Fibroblast of skin of back (primary cell): ENCODE data around the gene BCKDK.
A peak's percentile ranks its signal among the peaks of the same experiment; 100 is the strongest.
"Not testable (repeated sequence)": the region's sequence is repeated elsewhere in the genome, so short reads cannot be mapped to it uniquely, and the experiment has no call there.

Experiments used
- DNase-seq: peaks from one replicate; pipeline ENCODE4 v3.0.0-alpha.2; 2013

The BCKDK gene

DNA sequence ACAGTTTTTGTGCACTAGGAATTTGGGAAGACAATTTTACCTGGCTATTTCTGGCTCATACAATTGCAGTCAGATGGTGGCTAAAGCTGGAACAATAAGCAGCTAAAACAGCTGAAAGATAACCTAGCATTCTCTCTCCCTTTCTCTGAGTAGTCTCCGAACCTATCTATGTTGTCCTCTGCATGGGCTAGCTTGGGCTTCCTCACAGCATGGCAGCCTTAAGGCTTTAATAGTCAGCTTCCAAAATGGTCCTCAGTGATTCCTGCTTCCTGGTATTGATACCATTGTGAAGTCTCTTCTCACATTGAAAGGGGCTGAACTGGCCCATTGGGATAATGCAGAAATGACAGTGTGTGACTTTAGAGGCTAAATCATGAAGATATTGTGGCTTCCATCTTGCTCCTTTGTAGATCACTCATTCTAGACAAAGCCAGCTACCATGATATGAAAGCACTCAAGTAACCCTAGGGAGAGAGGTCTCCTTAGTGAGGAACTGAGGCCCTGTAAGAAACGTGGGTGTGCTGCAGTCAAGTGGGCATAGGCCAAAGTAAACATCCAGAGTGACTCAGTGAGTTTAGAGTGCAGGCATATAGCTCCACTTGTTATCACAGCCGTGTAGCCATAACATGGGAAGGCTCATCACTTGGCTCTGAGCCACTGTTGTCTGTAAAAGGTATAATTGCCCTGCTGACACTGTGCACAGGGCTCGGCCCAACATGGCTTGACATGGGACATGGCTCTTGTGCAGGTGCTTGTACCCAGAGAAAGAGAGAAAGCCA lies 8.1 kb upstream of the BCKDK start:
- peak; percentile 78 for DNase-seq

DNA sequence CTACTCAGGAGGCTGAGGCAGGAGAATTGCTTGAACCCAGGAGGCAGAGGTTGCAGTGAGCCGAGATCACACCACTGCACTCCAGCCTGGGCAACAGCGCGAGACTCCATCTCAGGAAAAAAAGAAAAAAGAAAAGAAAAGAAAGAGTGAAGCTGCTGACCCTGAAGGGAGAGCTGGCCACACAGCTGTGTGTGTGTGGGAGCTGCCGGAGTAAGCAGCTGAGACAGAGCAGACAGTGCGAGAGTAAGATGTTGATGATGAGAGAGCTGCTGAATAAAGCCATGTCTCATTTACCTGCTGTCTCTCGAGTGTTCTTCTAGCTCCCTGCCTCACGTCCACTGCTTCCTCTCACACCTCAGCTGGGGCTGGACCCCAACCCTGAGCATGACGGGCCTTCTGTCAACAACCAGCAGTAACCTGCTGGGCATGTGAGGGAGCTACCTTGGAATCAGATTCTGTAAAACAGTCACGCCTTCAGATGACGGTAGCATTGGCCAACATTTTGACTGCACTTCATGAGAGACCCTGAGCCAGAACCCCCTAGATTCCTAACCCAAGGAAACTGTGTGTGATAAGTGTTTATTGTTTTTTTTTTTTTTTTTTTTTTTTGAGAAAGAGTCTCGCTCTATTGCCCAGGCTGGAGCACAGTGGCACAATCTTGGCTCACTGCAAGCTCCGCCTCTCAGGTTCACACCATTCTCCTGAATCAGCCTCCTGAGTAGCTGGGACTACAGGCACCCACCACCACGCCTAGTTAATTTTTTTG lies 7.1 kb upstream of the BCKDK start:
- DNase-seq = not testable (repeated sequence)

DNA sequence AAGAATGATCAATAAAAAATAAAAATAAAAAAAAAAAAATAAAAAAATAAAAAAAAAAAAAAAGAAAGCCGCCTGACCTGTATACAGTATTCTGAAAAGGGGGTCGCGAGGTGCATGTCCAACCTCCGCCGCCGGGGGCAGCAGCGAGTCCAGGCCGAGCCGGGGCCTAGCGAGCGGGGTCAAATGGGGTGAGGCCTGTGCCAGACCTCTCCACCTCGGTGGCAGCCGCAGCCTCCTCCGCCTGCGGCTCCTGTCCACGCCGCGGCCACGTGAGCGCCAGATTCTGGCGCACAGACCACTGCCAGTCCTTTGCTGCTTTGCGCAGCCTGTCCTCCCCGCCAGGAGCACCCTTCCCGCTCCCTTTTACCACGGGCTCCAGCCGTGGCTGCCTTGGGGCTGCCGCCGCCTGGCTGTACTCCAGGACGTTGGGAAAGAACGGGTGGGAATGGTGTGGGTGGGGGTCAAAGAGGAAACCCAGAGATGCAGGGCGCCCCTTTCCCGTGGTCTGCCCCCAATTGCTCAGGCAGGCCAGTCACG lies 2.4 kb upstream of the BCKDK start:
- peak; percentile 62 for DNase-seq

DNA sequence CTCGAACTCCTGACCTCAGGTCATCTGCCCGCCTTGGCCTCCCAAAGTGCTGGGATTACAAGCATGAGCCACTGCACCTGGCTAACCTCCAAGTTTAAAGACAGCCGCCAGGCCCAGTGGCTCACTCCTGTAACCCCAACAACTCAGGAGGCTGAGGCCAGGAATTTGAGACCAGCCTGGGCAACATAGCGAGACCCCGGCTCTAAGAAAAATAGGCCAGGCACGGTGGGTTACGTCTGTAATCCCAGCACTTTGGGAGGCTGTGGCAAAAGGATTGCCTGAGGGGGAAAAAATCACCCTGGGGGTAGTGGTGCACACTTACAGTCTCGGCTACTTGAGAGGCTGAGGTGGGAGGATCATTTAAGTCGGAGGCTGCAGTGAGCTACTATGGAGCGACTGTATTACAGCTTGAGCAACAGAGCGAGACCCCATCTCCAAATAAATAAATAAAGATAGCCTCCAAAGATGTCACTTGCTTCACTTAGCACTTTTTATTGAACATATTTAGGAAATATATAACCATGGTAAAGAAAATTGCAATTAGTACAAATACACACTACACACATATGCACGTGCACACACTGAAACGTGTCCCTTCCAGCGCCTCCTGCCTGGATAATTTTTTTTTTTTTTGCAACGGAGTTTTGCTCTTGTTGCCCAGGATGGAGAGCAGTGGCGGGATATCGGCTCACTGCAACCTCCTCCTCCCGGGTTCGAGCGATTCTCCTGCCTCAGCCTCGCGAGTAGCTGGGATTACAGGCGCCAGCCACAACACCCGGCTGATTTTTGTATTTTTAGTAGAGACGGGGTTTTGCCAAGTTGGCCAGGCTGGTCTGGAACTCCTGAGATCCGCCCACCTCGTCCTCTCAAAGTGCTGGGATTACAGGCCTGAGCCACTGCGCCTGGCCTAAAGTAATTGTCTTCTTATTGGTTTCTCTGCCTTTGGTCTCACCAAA lies 1.4 kb upstream of the BCKDK start:
- DNase-seq = no peak

DNA sequence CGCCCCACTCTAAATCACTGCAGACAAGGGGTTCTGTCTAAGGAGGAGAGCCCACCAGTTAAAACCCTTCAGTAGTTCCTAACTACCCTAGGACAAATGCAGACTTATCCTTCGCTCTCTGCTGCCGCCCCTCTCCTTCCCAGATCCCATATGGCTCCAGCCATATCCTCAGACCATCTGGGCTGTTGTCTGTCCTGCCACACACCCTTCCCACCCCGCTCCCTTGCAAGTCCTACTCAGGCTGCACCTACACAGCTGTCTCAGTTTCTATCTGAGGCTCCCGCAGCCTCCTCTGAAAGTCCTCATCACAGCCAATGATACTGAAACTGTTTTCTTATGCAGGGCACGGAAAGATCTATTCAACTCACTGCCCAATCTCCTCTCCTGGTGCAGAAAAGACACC lies 720 bp upstream of the BCKDK start:
- no peak for DNase-seq

DNA sequence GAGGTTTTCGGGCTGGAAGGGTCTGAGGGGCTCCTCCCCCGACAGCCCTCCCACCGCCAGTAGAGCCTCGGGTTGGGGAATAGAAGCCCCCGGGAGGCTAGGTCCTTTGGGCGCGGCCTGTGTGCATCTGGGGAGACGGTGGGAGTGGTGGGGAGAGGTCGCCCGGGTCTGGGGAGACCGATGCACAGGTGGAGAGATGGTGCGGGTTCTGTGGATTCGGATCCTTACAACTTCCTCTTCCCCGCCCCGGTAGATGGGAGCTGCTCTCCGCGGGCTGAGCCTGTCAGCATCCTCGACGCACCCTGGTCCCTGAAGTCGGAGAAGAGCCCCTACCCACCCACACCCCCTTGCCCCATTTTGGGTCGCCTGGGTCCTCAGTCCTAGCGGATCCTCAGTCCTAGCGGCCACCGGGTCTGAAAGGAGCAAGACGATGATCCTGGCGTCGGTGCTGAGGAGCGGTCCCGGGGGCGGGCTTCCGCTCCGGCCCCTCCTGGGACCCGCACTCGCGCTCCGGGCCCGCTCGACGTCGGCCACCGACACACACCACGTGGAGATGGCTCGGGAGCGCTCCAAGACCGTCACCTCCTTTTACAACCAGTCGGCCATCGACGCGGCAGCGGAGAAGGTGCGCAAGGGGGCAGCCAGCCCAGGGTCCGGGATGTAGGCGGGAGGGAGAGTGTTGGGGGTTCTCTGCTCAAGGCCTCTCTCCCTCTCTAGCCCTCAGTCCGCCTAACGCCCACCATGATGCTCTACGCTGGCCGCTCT lies 790 bp downstream of the BCKDK start:
- no peak for DNase-seq

DNA sequence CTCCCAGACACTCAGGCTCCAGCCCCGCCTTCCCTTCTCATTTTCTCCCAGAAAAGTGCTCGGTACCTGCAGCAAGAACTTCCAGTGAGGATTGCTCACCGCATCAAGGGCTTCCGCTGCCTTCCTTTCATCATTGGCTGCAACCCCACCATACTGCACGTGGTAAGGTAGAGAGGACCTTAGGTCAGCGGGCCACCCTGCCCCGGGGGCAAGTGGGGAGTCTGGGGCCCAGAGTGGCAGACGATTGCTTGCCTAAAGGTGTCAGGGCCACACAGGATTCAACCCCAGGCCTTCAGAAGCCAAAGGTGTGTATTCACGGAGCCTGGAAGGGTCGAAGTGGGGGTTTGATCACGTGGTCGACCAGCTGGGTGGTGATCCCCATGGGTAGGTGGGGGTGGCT lies 1.4 kb downstream of the BCKDK start:
- DNase-seq = no peak

DNA sequence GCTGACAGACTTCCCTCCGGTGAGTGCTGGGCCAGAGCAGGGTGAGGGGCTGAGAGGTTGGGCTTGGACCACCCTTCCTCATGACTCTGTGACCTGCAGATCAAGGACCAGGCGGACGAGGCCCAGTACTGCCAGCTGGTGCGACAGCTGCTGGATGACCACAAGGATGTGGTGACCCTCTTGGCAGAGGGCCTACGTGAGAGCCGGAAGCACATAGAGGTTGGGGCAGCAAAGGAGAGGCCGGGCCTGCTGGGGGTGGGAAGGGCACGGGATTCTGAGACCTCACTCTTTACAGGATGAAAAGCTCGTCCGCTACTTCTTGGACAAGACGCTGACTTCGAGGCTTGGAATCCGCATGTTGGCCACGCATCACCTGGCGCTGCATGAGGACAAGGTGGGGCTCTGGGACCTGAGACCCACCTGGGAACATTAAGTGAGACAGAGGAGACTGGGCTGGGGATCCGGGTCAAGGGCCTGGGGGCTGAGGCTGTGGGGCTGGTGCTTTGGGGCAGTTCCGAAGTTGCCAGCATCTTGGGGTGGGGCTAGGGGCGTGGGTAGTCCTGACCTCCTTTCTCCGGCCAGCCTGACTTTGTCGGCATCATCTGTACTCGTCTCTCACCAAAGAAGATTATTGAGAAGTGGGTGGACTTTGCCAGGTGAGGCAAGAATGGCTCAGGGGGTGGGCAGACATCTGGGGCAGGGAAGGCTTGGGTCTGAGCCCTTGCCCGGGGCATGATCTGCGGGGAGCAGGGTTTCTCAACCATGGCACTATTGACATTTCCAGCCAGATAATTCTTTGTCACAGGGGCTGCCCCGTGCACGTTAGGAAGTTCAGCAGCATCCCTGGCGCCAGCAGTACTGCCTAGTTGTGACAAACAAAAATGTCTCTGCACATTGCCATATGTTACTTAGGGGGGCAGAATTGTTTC lies 2.2 kb downstream of the BCKDK start:
- no peak for DNase-seq

DNA sequence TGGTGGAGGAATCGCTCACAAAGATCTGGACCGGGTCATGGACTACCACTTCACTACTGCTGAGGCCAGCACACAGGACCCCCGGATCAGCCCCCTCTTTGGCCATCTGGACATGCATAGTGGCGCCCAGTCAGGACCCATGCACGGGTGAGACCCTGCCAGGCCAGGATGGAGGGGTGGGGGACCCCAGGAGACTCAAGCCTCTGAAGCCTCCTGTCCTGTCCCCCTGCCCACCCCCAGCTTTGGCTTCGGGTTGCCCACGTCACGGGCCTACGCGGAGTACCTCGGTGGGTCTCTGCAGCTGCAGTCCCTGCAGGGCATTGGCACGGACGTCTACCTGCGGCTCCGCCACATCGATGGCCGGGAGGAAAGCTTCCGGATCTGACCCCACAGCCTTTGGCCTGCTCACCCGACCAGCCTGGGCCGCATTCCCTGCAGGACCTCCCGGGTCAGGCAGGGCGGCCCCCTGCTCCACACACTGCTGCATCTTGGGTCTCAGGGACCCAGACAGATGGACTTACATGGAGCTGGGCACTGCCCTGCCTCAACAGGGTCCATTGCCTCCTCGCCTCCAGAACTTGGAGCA lies 3.8 kb downstream of the BCKDK start:
- no peak for DNase-seq

DNA sequence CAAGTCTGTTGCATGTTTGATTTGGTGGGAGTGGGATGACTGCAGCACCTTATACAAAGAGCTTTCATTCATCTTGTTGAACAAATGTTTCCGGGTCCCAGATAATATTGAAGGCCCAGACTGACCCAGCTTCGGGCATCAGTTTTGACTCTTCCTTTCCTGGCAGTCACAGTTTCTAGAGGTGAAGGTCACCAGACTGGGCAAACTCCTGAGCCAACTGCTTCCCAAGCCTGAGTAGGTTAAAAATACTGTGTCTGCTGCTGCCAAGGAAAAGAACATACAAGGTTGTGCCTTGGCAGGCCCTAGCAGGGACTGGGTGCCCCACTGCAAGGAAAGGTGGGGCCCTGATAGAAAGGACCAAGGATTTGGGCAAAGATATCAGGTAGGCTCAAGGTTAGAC lies 4.5 kb downstream of the BCKDK start:
- no peak for DNase-seq

DNA sequence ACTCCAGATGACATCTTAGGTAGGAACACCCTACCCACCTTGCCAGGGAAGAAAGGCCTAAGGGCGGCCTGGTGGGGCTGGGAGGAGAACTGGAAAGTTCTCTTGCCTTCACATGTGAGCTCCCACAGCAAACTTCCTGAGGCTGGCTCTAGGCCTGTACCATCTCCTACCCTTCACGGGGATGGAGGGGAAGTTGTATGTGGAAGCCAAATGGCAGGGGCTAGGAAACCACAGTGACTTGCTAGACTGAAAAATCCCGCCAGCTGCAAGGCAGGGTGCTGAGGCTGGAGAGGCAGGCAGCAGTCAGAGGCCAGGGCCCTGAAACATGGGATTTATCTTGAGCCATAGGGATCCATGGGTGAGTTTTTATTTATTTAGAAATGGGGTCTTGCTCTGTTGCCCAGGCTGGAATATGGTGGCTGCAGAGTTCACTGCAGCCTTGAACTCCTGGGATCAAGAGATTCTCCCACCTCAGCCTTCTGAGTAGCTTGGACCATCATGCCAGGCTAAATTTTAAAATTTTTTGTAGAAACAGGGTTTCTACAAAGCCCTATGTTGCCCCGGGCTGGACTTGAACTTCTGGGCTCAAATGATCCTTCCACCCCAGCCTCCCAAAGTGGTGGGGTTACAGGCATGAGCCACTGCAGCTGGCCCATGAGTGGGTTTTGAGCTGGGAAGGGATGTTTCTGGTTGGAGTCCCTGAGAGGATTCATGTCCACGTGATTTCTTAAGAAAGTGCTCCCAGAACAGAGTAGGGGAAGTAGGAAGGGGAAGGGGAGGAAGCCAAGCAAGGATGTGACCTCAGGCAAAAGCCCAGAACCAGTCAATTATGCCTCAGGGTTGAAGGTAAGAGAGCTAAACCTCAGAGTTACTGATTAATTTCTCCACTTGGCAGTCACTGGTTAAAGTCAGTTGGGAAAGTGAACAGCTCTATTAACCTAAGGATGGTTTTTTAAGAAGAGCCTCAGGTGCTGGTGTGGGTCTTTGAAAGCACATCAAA lies 5.2 kb downstream of the BCKDK start:
- no peak for DNase-seq

DNA sequence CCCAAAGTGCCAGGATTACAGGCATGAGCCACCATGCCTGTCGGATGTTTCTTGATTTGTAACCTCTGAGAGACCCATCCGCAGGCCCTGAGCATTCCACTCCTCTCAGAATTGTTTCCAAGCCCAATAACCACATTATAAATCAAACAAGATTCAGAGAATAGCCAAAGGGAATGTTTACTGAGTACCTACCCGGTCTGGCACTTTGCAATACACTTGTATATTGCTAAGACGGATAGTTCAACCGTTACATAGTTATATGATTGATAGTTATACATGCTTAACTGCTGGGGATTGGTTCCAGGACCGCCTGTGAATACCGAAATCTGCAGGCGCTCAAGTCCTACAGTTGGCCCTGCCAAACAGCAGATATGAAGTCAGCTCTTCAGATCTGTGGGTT lies 6.3 kb downstream of the BCKDK start:
- no peak for DNase-seq

DNA sequence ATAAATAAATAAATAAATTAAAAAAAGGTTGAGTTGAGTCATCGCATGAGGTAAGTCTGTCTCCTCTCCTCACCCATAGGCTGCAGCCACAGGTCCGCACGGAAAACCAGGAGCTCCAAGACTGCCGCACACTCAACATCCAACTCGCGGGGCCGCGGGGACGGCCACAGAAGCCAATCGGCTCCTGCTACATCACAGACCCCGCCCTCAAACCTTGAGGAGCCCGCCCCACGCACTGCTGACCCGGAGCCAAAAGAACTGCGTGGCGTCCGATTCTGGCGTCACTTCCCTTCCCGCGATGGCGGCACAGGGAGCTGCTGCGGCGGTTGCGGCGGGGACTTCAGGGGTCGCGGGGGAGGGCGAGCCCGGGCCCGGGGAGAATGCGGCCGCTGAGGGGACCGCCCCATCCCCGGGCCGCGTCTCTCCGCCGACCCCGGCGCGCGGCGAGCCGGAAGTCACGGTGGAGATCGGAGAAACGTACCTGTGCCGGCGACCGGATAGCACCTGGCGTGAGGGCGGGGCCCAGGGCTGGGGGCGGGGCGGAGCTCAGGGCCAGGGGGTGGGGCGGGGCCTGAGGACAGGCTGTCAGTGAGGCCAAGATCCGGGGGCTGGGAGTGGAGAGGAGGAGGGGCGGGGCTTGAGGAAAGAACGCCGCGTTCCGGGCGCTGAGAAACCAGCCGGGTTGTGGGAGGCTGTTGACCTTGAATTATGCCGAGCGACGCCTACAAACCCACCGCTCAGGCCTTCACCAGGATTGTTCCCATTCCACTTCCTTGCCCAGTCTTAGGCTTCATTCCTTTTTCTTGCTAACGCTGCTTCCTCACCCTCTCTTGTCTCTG lies 9.4 kb downstream of the BCKDK start, which contains the start of gene KAT8:
Gene KAT8, plus strand, starts transcription at position 281 of the 839 bp plus-strand sequence. Its CDS starts 18 bp downstream, at position 299.
- DNase-seq = peak; percentile 98

DNA sequence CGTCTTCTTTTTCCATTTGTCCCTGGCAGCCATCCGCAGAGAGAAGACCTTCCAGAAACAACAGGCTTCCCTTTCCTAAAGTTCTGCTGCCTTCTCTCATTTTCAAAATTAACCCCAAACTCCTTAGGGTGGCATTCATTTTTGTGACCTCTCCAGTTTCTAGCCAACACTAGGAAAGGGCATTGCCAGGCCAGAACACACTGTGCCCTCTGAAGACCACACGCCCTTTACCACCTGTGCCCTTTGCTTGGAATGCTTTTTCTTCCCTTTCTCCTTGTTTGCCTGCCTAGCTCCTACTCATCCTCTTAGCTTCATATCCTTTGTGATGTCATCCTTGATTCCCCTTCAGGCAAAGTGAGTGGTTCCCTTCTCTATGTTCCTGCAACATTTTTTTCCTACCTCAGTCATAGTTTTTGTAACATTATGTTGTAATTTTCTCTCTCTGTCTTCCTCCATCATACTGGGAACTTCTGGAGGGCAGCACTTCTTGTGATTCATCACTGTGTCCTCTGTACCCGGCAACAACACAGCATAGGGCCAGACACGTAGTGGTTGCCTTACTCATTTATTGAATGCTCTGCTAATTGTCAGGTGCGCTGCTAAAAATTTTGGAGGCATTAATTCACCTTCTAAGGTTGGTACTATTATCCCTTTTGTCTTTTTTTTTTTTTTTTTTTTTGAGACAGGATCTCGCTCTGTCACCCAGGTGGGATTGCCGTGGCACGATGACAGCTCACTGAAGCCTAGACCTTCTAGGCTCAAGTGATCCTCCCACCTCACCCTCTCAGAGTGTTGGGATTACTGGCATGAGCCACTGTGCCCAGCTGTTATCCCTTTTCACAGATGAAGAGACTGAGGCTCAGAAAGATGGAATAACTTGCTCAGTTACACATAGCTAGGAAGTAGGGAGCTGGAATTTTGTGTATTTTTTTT lies 10.3 kb downstream of the BCKDK start:
- DNase-seq = peak; percentile 48

DNA sequence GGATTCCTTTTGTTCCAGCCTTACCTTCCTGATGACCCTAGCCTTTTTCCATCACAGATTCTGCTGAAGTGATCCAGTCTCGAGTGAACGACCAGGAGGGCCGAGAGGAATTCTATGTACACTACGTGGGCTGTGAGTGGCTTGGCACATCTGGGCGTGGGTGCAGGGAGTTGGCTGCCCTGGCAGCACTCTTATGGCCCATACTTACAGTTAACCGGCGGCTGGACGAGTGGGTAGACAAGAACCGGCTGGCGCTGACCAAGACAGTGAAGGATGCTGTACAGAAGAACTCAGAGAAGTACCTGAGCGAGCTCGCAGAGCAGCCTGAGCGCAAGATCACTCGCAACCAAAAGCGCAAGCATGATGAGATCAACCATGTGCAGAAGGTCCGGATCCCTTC lies 11.9 kb downstream of the BCKDK start:
- no peak for DNase-seq

DNA sequence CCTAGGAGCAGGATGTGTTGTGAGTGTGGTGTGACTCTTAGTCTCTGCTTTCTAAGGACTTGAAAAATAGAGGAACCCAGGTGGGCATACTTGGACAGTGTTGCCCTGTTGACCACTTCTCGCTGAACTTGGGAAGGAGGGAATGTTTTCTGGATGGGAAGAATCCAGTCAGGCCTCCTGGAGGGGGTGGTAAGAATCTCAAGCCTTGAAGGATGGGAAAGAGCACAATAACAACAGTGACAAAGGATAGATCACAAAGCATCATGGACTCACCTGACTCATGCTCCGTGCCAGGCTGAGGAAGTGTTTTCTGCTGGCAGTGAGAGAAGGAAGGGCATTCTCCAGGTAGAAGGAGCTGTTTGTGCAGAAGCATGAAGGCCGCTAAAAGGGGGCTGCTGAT lies 17.7 kb downstream of the BCKDK start:
- no peak for DNase-seq

DNA sequence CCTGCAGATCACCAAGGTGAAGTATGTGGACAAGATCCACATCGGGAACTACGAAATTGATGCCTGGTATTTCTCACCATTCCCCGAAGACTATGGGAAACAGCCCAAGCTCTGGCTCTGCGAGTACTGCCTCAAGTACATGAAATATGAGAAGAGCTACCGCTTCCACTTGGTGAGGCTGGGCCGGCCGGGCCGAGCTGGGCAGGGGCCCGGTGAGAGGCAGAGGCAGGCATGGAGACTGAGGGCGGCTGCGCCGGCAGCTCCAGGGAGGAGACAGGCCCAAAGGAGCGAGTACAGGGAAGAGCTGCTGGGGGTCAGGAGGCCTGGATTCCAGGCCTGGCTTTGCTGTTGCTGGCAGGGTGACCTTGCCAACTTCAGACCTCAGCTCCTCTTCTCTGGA lies 19.0 kb downstream of the BCKDK start:
- DNase-seq = no peak
